Peyer's patch (tissue), 4 donors: ENCODE data around the gene HAND1. TPM values are rescaled to one million over a fixed set of nuclear protein-coding genes. Genes with fewer than 3 reads are reported as not detected.

ENCODE experiments used
- DNase-seq, 3 donors: peaks; one replicate each; pipeline ENCODE4 v3.0.0-alpha.2; 2017 to 2019
- H3K27ac ChIP-seq, 4 donors: fragments of 200-600 bp; sonication (generic); one replicate each; pipeline ENCODE4 v1.5.1; 2016 to 2019
- H3K27me3 ChIP-seq, 2 donors: fragments of 200-600 bp; sonication (generic); one replicate each; pipeline ENCODE4 v1.5.1; 2019
- H3K36me3 ChIP-seq, 3 donors: fragments of 200-600 bp; sonication (generic); one replicate each; pipeline ENCODE4 v1.5.1; 2016 to 2019
- H3K4me1 ChIP-seq, 4 donors: fragments of 200-600 bp; sonication (generic); one replicate each; pipeline ENCODE4 v1.5.1; 2016 to 2019
- H3K4me3 ChIP-seq, 4 donors: fragments of 200-600 bp; sonication (generic); 1 replicate in 3 of 4; 2 replicates in 1 of 4; pipeline ENCODE4 v1.5.1; 2016 to 2019; ENCODE audit warnings: mild to moderate bottlenecking in 1 of 4
- H3K9me3 ChIP-seq, 4 donors: fragments of 200-600 bp; sonication (generic); one replicate each; pipeline ENCODE4 v1.5.1; 2016 to 2019; ENCODE audit warnings: mild to moderate bottlenecking in 1 of 4
- POLR2A ChIP-seq, 2 donors: fragments of 450-650 bp; IDR thresholded peaks; one replicate each; pipeline ENCODE4 v1.5.1; 2017; ENCODE audit warnings: antibody characterized with exemption in 2 of 2, mild to moderate bottlenecking in 2 of 2, moderate library complexity in 2 of 2
- total RNA-seq, 4 donors: library from RNA; depleted of rRNA; stranded (reverse); fragments of >200 nt; gene quantifications; one replicate each; pipeline ENCODE4 v1.1.0, GENCODE V29; 2016
- TF ChIP-seq, protein P1 (sequence below), 6 experiments: fragments of 450-650 bp in 4 of 6; fragments of 200-600 bp in 2 of 6; sonication (generic) in 1 of 6; IDR thresholded peaks; one replicate each; pipeline ENCODE4 v1.5.1; 2017 to 2019; ENCODE audit warnings: antibody characterized with exemption in 6 of 6, mild to moderate bottlenecking in 3 of 6, moderate library complexity in 1 of 6

HAND1 gene
- total RNA-seq, 4 donors from 2014 or later: 0.54 to 1.8 TPM; not detected in 2

GRCh38 chr5:154494036-154494435 lies 16.0 kb upstream of the HAND1 start:
- Histone ChIP-seq H3K4me3 (no peak overlapping the region), H3K36me3 (no peaks in the 10 kb centered on the region), H3K27me3 (peaks cover 0 to 4% of the 10 kb centered on the region in 2 donors), H3K27ac (no peak overlapping the region), H3K9me3 (no peaks in the 10 kb centered on the region), H3K4me1 (no peaks in the 10 kb centered on the region)
- no peak for TF ChIP-seq POLR2A (IDR thresholded peaks at IDR 0.05)
- TF ChIP-seq, protein P1, sequence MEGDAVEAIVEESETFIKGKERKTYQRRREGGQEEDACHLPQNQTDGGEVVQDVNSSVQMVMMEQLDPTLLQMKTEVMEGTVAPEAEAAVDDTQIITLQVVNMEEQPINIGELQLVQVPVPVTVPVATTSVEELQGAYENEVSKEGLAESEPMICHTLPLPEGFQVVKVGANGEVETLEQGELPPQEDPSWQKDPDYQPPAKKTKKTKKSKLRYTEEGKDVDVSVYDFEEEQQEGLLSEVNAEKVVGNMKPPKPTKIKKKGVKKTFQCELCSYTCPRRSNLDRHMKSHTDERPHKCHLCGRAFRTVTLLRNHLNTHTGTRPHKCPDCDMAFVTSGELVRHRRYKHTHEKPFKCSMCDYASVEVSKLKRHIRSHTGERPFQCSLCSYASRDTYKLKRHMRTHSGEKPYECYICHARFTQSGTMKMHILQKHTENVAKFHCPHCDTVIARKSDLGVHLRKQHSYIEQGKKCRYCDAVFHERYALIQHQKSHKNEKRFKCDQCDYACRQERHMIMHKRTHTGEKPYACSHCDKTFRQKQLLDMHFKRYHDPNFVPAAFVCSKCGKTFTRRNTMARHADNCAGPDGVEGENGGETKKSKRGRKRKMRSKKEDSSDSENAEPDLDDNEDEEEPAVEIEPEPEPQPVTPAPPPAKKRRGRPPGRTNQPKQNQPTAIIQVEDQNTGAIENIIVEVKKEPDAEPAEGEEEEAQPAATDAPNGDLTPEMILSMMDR (IDR thresholded peaks at IDR 0.05): no peak
- no peak for DNase-seq

DNA sequence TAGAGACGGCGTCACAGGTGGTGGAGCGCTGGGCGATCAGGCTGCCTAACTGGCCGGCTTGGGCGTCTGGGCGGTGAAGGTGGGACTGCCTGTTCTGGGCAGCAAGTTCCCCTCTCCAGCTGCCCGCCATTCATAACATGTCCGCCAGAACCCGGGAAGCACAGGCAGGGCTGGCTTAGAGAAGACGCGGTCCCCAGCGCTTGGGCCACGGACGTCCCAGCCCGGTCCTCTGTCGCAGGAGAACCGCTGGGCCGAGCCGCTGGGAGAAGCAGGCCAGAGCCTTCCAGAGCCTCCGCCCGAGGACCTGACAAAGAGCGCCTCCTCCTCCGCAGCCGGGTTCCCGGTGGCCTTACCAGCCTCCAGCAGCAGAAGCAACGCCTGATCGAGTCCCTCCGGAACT lies 15.2 kb upstream of the HAND1 start:
- no peak for TF ChIP-seq POLR2A (IDR thresholded peaks at IDR 0.05)
- TF ChIP-seq, protein P1 (IDR thresholded peaks at IDR 0.05): no peak
- Histone ChIP-seq H3K27ac (no peak overlapping the region), H3K4me3 (no peak overlapping the region), H3K27me3 (peaks cover 0 to 4% of the 10 kb centered on the region in 2 donors), H3K4me1 (no peaks in the 10 kb centered on the region), H3K36me3 (no peaks in the 10 kb centered on the region), H3K9me3 (no peaks in the 10 kb centered on the region)
- DNase-seq: no peak

DNA sequence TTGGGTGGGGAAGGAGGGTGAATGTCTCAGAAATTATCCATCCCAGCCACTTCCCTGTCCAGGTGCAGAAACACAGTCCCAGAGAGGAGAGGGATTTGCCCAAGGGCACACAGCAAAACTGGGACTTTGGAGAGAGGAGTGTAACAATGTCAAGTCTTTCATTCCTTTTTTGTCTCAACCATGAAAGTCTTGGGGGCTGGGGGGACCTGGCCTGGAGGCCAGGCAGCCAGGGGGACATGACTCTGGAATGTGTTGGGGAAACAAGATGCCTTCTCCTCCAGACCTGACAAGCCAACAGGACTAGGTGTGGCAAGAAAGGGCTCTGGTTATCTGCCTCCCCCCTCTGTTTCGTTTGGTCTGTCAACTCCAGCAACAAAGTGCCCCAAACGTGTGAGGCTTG lies 13.9 kb upstream of the HAND1 start:
- H3K4me3 ChIP-seq: no peak overlapping the region
- no peak for DNase-seq
- no peaks in the 10 kb centered on the region for H3K4me1 ChIP-seq
- no peaks in the 10 kb centered on the region for H3K36me3 ChIP-seq
- H3K9me3 ChIP-seq: no peaks in the 10 kb centered on the region
- peaks cover 0 to 4% of the 10 kb centered on the region in 2 donors for H3K27me3 ChIP-seq
- no peak for TF ChIP-seq POLR2A (IDR thresholded peaks at IDR 0.05)
- TF ChIP-seq, protein P1 (IDR thresholded peaks at IDR 0.05): no peak
- H3K27ac ChIP-seq: no peak overlapping the region

DNA sequence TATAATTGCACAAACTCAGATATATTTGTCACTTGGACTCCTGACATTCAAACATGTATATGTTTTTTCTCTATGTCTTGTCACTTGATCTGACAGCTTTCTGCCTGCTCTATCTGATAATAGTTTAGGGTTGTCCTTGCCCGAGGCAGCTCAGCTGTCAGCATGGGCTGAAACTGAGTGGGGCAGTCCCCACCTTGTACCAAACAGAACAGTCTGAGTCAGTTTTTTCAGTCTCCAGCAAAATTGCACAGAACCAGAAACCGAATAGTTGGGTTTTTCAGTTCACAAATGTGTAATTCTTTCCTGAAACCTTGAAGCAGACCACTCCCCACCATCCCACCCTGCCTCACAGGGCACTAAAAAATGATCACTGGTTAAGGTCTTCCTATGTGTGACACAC lies 9.5 kb upstream of the HAND1 start:
- H3K36me3 ChIP-seq: no peaks in the 10 kb centered on the region
- no peak for DNase-seq
- peaks cover 0 to 29% of the 10 kb centered on the region in 2 donors for H3K27me3 ChIP-seq
- peaks cover 0 to 25% (median 0%) of the 10 kb centered on the region in 4 donors for H3K4me1 ChIP-seq
- H3K27ac ChIP-seq: no peak overlapping the region
- TF ChIP-seq, protein P1 (IDR thresholded peaks at IDR 0.05): no peak
- TF ChIP-seq POLR2A (IDR thresholded peaks at IDR 0.05): no peak
- no peaks in the 10 kb centered on the region for H3K9me3 ChIP-seq
- no peak overlapping the region for H3K4me3 ChIP-seq

DNA sequence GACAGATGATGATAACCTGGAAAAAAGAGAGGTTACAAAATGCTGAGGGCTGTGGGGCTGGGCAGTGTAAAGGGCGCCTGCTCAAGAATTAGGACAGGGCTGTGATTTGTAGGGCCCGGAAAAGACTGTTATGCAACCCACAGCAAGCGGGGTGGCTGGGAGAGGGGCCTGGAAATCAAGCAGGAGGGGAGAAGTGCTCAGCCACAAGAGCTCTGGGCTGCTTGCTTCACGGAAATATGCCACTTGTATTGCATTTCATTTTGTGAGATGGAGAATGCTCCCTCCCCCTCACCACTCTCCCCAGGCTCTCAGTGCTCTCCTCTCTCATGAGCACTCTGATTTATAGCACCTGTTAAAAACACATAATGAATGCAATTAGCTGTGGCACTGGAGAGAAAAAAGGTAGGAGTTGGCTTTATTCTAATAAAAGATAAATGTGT lies 8.4 kb upstream of the HAND1 start:
- TF ChIP-seq POLR2A (IDR thresholded peaks at IDR 0.05): no peak
- TF ChIP-seq, protein P1 (IDR thresholded peaks at IDR 0.05): no peak
- Histone ChIP-seq H3K27ac (no peak overlapping the region), H3K9me3 (no peaks in the 10 kb centered on the region), H3K4me3 (no peak overlapping the region), H3K36me3 (no peaks in the 10 kb centered on the region), H3K27me3 (peaks cover 0 to 40% of the 10 kb centered on the region in 2 donors), H3K4me1 (peaks cover 0 to 27% (median 0%) of the 10 kb centered on the region in 4 donors)
- no peak for DNase-seq
